ENCODE results near the gene NEDD4L.

DNA sequence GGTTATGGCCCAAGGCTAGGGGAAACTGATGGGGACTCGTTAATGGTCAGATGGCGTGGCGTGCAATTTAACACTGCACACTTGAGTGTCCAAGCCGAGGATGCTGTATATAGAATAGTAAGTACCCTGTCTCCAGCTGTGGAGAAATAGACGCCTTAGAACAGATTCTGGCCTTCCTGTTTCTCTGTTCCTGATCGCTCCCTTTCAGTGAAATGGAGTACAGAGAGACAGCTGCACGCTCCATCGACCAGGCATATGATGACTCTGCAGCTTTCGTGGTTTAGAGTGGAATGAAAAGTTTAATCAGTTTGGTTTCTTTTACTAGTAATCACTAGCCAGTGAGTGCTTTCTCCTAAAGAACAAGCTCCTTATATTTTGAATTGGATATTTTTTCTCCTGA, 213.4 kb downstream of the NEDD4L start:
- TF ChIP-seq CTCF (IDR thresholded peaks at IDR 0.05) = no peak
- TF ChIP-seq, protein P1, sequence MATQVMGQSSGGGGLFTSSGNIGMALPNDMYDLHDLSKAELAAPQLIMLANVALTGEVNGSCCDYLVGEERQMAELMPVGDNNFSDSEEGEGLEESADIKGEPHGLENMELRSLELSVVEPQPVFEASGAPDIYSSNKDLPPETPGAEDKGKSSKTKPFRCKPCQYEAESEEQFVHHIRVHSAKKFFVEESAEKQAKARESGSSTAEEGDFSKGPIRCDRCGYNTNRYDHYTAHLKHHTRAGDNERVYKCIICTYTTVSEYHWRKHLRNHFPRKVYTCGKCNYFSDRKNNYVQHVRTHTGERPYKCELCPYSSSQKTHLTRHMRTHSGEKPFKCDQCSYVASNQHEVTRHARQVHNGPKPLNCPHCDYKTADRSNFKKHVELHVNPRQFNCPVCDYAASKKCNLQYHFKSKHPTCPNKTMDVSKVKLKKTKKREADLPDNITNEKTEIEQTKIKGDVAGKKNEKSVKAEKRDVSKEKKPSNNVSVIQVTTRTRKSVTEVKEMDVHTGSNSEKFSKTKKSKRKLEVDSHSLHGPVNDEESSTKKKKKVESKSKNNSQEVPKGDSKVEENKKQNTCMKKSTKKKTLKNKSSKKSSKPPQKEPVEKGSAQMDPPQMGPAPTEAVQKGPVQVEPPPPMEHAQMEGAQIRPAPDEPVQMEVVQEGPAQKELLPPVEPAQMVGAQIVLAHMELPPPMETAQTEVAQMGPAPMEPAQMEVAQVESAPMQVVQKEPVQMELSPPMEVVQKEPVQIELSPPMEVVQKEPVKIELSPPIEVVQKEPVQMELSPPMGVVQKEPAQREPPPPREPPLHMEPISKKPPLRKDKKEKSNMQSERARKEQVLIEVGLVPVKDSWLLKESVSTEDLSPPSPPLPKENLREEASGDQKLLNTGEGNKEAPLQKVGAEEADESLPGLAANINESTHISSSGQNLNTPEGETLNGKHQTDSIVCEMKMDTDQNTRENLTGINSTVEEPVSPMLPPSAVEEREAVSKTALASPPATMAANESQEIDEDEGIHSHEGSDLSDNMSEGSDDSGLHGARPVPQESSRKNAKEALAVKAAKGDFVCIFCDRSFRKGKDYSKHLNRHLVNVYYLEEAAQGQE (IDR thresholded peaks at IDR 0.05; ENCODE audit: insufficient read depth in 1 of 2, low read depth in 2 of 2, low read length in 1 of 2) = no peak
- TF ChIP-seq POLR2AphosphoS5 (IDR thresholded peaks at IDR 0.05; ENCODE audit: low read depth, low read length) = no peak
- no peak for TF ChIP-seq TCF7L2 (IDR thresholded peaks at IDR 0.05; ENCODE audit: low read depth, low read length)
